Calu3 (cell line): ENCODE results near the gene C14orf93. TPM values are rescaled to one million over a fixed set of nuclear protein-coding genes. Genes with fewer than 3 reads are reported as not detected.

Experiments
- Bru-seq: library from RNA; stranded (reverse); fragments of 400-500 nt; gene quantifications from one replicate; lab custom pipeline; 2021; lab: Mats Ljungman, UMichigan
- BruChase-seq, 2 experiments: library from RNA; stranded (reverse); fragments of 400-500 nt; gene quantifications; one replicate each; lab custom pipeline; 2021; lab: Mats Ljungman, UMichigan
- BruUV-seq: library from RNA; stranded (reverse); fragments of 400-500 nt; replicated peaks from 2 replicates; lab custom pipeline; 2021; lab: Mats Ljungman, UMichigan
- CTCF ChIA-PET: fragments of 300-600 bp; sonication (Branson Sonifier 250); formaldehyde crosslinking; loops from one replicate; lab custom pipeline; 2022; ENCODE audit warnings: antibody characterized with exemption; lab: Charles Lee
- DNase-seq: peaks from one replicate; pipeline ENCODE4 v3.0.0; 2022
- H3K27ac Mint-ChIP-seq: one replicate; pipeline ENCODE4 v1.8.0; 2022; ENCODE audit warnings: mixed read lengths; ENCODE audit not compliant: unreplicated experiment
- H3K27me3 Mint-ChIP-seq: one replicate; pipeline ENCODE4 v1.8.0; 2022; ENCODE audit warnings: mixed read lengths; ENCODE audit not compliant: unreplicated experiment
- H3K36me3 Mint-ChIP-seq: one replicate; pipeline ENCODE4 v1.8.0; 2022; ENCODE audit warnings: mild to moderate bottlenecking, moderate library complexity, mixed read lengths; ENCODE audit not compliant: insufficient read depth, unreplicated experiment
- H3K4me1 Mint-ChIP-seq: one replicate; pipeline ENCODE4 v1.8.0; 2022; ENCODE audit warnings: mild to moderate bottlenecking, low read depth, mixed read lengths; ENCODE audit not compliant: unreplicated experiment
- H3K4me3 Mint-ChIP-seq: one replicate; pipeline ENCODE4 v1.8.0; 2022; ENCODE audit warnings: mild to moderate bottlenecking, low read depth, moderate library complexity, mixed read lengths; ENCODE audit not compliant: unreplicated experiment
- H3K9me3 Mint-ChIP-seq: one replicate; pipeline ENCODE4 v1.8.0; 2022; ENCODE audit warnings: low read depth, mixed read lengths; ENCODE audit not compliant: unreplicated experiment
- CTCF ChIP-seq: fragments of 200-600 bp; IDR thresholded peaks from one replicate; pipeline ENCODE4 v1.8.0; 2022; ENCODE audit warnings: antibody characterized with exemption; ENCODE audit not compliant: unreplicated experiment
- intact Hi-C: fragments of 100-400 bp; cut with micrococcal nuclease; formaldehyde crosslinking; loops from one replicate; pipeline ENCODE4 v1.10.0; 2022; ENCODE audit not compliant: unreplicated experiment
- long read RNA-seq: library from polyadenylated mRNA; stranded (forward); transcript quantifications from one replicate; pipeline ENCODE4 v2.0.0, GENCODE V29; 2022
- total RNA-seq: library from RNA; stranded (reverse); gene quantifications from 2 replicates; pipeline ENCODE4 v1.2.3, GENCODE V29; 2022

The C14orf93 gene
- total RNA-seq (9.6 and 10.6 TPM in 2 replicates), Bru-seq, nascent RNA (percentile 64 among the genes with signal in this experiment), BruChase-seq, experiment 1, labeled RNA remaining after a 6-hour chase (percentile 61 among the genes with signal in this experiment), BruChase-seq, experiment 2, labeled RNA remaining after a 2-hour chase (percentile 70 among the genes with signal in this experiment)
- long read RNA-seq, partial matches to known transcripts = 1 of 11 reads
- long read RNA-seq, other reads (novel, unspliced or antisense) = 10 of 11 reads

GRCh38 chr14:23009939-23010726 lies at the start of gene C14orf93:
Gene C14orf93, minus strand, starts transcription at chr14:23010143. Its CDS starts 11,120 bp downstream, at chr14:22999023.
- no peaks in the 10 kb centered on the region for H3K27me3 Mint-ChIP-seq
- no peak for TF ChIP-seq CTCF
- CTCF ChIA-PET = interaction anchor here (1.0 kb wide), 1 partner anchor 15 kb away, joined by 3 read pairs; no protein-coding TSS in a partner anchor
- intact Hi-C loops = no loop called here
- peaks cover 12% of the 10 kb centered on the region for H3K4me1 Mint-ChIP-seq
- DNase-seq = peak; percentile 87
- no peaks in the 10 kb centered on the region for H3K9me3 Mint-ChIP-seq
- no TSS peak for BruUV-seq
- peak within 1 kb of the TSS; percentile 79 for H3K4me3 Mint-ChIP-seq
- peak within 1 kb of the TSS; percentile 94 for H3K27ac Mint-ChIP-seq
- peaks cover 29% of the 10 kb centered on the region for H3K36me3 Mint-ChIP-seq

- no peak overlapping the region for H3K4me3 Mint-ChIP-seq
- peaks cover 44% of the 10 kb centered on the region for H3K4me1 Mint-ChIP-seq
- CTCF ChIA-PET = interaction anchor here (0.8 to 3.0 kb wide), 13 partner anchors 10 to 136 kb away, joined by 3 to 46 read pairs (median 5); partner anchors contain the start of gene AJUBA
- TSS peak; percentile 87 for BruUV-seq
- intact Hi-C loops = loop anchor here (1.0 kb wide), 1 partner anchor 130 kb away; the partner anchor contains the start of gene PRMT5
- H3K9me3 Mint-ChIP-seq = no peaks in the 10 kb centered on the region
- H3K36me3 Mint-ChIP-seq = peaks cover 57% of the 10 kb centered on the region
- no peak for TF ChIP-seq CTCF
- no peak overlapping the region for H3K27ac Mint-ChIP-seq
- no peaks in the 10 kb centered on the region for H3K27me3 Mint-ChIP-seq
- DNase-seq = no peak
These were observed 48.9 kb upstream of the C14orf93 start for GRCh38 chr14:23058654-23059504.

- peak; percentile 89 for TF ChIP-seq CTCF
- intact Hi-C loops = loop anchor here (1.0 to 2.0 kb wide), 2 partner anchors 71 to 129 kb away; partner anchors contain the start of gene PRMT5
- H3K27me3 Mint-ChIP-seq = no peaks in the 10 kb centered on the region
- DNase-seq = peak; percentile 94
- CTCF ChIA-PET = interaction anchor here (0.8 to 3.0 kb wide), 12 partner anchors 11 to 137 kb away, joined by 3 to 46 read pairs (median 6); partner anchors contain the start of gene AJUBA
- no TSS peak for BruUV-seq
- peak overlapping the region; percentile 69 for H3K4me3 Mint-ChIP-seq
- H3K9me3 Mint-ChIP-seq = no peaks in the 10 kb centered on the region
- peaks cover 52% of the 10 kb centered on the region for H3K36me3 Mint-ChIP-seq
- peaks cover 35% of the 10 kb centered on the region for H3K4me1 Mint-ChIP-seq
- no peak overlapping the region for H3K27ac Mint-ChIP-seq
These were observed 48.1 kb upstream of the C14orf93 start for GRCh38 chr14:23057757-23058653.
